ENCODE data around the gene UGT2A1. TPM values are rescaled to one million over a fixed set of nuclear protein-coding genes. Genes with fewer than 3 reads are reported as not detected.

The UGT2A1 gene
- not detected for total RNA-seq

- Histone ChIP-seq H3K9ac (ENCODE audit: low read depth in 2 of 2, low read length in 2 of 2) (no peak within 1 kb of the TSS), H3K36me3 (no peaks in the 10 kb centered on the region), H3K4me1 (no peaks in the 10 kb centered on the region), H3K4me3 (no peak within 1 kb of the TSS), H3K27me3 (no peaks in the 10 kb centered on the region), H3K27ac (no peak within 1 kb of the TSS), H3K9me3 (no peaks in the 10 kb centered on the region)
- TF ChIP-seq, protein P1, sequence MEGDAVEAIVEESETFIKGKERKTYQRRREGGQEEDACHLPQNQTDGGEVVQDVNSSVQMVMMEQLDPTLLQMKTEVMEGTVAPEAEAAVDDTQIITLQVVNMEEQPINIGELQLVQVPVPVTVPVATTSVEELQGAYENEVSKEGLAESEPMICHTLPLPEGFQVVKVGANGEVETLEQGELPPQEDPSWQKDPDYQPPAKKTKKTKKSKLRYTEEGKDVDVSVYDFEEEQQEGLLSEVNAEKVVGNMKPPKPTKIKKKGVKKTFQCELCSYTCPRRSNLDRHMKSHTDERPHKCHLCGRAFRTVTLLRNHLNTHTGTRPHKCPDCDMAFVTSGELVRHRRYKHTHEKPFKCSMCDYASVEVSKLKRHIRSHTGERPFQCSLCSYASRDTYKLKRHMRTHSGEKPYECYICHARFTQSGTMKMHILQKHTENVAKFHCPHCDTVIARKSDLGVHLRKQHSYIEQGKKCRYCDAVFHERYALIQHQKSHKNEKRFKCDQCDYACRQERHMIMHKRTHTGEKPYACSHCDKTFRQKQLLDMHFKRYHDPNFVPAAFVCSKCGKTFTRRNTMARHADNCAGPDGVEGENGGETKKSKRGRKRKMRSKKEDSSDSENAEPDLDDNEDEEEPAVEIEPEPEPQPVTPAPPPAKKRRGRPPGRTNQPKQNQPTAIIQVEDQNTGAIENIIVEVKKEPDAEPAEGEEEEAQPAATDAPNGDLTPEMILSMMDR (IDR thresholded peaks at IDR 0.05), result no peak
- intact Hi-C loops (cut with DNase I), result no loop called here
- no peak for DNase-seq
Measured at GRCh38 chr4:69653147-69653546, at the start of gene UGT2A1. Gene UGT2A1 (minus strand): TSS chr4:69653247. CDS start chr4:69647644, 5,603 bp downstream.

GRCh38 chr4:69702201-69702600, 49.2 kb upstream of the UGT2A1 start:
- intact Hi-C loops (cut with DNase I), result no loop called here
- no peak overlapping the region for H3K9ac ChIP-seq (ENCODE audit: low read depth in 2 of 2, low read length in 2 of 2)
- no peaks in the 10 kb centered on the region for H3K4me1 ChIP-seq
- TF ChIP-seq, protein P1 (IDR thresholded peaks at IDR 0.05), result no peak
- no peaks in the 10 kb centered on the region for H3K27me3 ChIP-seq
- H3K27ac ChIP-seq, result no peak overlapping the region
- DNase-seq, result no peak
- H3K4me3 ChIP-seq, result no peak overlapping the region
- H3K36me3 ChIP-seq, result no peaks in the 10 kb centered on the region
- no peaks in the 10 kb centered on the region for H3K9me3 ChIP-seq

DNA sequence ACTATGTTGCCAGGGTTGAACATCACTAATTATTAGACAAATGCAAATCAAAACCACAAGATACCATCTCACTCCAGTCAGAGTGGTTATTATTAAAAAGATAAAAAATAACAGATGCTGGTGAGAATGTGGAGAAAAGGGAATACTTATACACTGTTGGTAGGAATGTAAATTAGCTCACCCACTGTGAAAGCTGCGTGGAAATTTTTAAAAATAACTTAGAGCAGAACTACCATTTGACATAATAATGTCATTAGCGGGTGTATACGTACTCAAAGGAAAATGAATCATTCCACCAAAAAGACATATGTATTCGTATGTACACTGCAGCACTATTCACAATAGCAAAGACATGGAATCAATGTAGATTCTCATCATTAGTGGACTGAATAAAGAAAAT, 48.6 kb upstream of the UGT2A1 start:
- H3K9me3 ChIP-seq, result no peaks in the 10 kb centered on the region
- no peak for DNase-seq
- TF ChIP-seq, protein P1 (IDR thresholded peaks at IDR 0.05), result no peak
- no peak overlapping the region for H3K9ac ChIP-seq (ENCODE audit: low read depth in 2 of 2, low read length in 2 of 2)
- H3K27me3 ChIP-seq, result no peaks in the 10 kb centered on the region
- H3K36me3 ChIP-seq, result no peaks in the 10 kb centered on the region
- intact Hi-C loops (cut with DNase I), result no loop called here
- H3K4me3 ChIP-seq, result no peak overlapping the region
- H3K27ac ChIP-seq, result no peak overlapping the region
- H3K4me1 ChIP-seq, result no peaks in the 10 kb centered on the region

DNA sequence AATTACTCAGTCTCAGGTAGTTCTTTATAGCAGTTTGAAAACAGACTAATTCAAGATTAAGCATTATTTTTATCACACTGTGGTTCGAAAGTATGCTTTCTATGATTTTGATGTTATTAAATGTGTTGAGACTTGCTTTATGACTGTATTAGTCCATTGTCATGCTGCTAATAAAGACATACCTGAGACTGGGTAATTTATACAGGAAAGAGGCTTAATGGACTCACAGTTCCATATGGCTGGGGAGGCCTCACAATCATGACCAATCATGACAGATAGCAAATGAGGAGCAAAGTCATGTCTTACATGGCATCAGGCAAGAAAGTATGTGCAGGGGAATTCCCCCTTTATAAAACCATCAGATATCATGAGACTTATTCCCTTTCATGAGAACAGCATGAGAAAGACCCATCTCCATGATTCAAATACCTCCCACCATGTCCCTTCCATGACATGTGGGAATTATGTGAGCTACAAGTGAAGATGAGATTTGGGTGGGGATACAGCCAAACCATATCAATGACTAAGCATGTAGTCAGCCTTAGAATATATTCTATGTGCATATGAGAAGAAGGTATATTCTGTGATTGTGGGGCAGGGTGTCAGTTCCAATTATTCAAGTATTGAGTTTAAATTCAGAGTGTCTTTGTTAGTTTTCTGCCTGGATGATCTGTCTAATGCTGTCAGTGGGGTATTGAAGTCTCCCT, 44.6 kb upstream of the UGT2A1 start:
- no peak overlapping the region for H3K9ac ChIP-seq (ENCODE audit: low read depth in 2 of 2, low read length in 2 of 2)
- H3K4me1 ChIP-seq, result no peaks in the 10 kb centered on the region
- H3K27me3 ChIP-seq, result no peaks in the 10 kb centered on the region
- H3K27ac ChIP-seq, result no peak overlapping the region
- no peaks in the 10 kb centered on the region for H3K9me3 ChIP-seq
- TF ChIP-seq, protein P1 (IDR thresholded peaks at IDR 0.05), result no peak
- H3K36me3 ChIP-seq, result no peaks in the 10 kb centered on the region
- DNase-seq, result no peak
- intact Hi-C loops (cut with DNase I), result no loop called here
- no peak overlapping the region for H3K4me3 ChIP-seq

DNA sequence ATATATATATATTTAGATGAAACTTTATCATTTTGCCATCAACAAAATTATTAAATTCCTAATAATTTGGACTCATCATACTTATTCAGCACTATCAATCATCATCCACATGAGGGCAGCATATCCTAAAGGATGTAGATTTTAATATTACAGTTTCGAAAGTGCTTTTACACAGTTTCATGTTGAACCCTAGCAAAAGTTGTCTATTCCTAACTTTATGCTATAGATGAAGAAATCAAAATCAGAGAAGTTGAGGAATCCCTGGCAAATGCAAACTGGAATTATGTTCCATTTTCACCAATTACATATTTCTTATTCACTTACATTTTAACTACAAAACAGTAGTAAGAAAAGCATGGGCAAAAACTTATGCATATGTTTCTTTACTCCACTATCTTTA, 36.6 kb upstream of the UGT2A1 start:
- intact Hi-C loops (cut with DNase I), result loop anchor here (5.0 kb wide), 1 partner anchor 813 kb away; no protein-coding TSS in a partner anchor

More for the DNA sequence above, 36.6 kb upstream of the UGT2A1 start:
- H3K4me1 ChIP-seq, result no peaks in the 10 kb centered on the region
- no peaks in the 10 kb centered on the region for H3K36me3 ChIP-seq
- H3K9ac ChIP-seq (ENCODE audit: low read depth in 2 of 2, low read length in 2 of 2), result no peak overlapping the region
- no peaks in the 10 kb centered on the region for H3K9me3 ChIP-seq
- no peak for DNase-seq
- no peaks in the 10 kb centered on the region for H3K27me3 ChIP-seq
- H3K4me3 ChIP-seq, result no peak overlapping the region
- no peak overlapping the region for H3K27ac ChIP-seq
- TF ChIP-seq, protein P1 (IDR thresholded peaks at IDR 0.05), result peak; percentile 53
